Activated CD4-positive, CD25-positive, alpha-beta regulatory T cell (primary cell): Measurements from ENCODE around the gene GEMIN7.
A peak's percentile ranks its signal among the peaks of the same experiment; 100 is the strongest.

Source experiments
- DNase-seq, 4 experiments: peaks; one replicate each; lab custom pipeline; 2025; lab: John Stamatoyannopoulos, UW

GEMIN7 gene

GRCh38 chr19:45090034-45090433 is 11.0 kb downstream of the GEMIN7 start:
- DNase-seq, result no peak

- DNase-seq, result no peak
These were observed 11.5 kb downstream of the GEMIN7 start for GRCh38 chr19:45090606-45091005.

GRCh38 chr19:45091031-45091923 is 12.2 kb downstream of the GEMIN7 start:
- peak; percentile 83 to 96 (median 86) for DNase-seq

GRCh38 chr19:45092747-45093678 is 14.0 kb downstream of the GEMIN7 start, which contains the start of gene PPP1R37:
PPP1R37 (plus strand) TSS chr19:45093179; CDS start chr19:45093326, 147 bp downstream.
- peak; percentile 75 to 85 (median 82) for DNase-seq

GRCh38 chr19:45094137-45094536 is 15.1 kb downstream of the GEMIN7 start:
- no peak for DNase-seq

- no peak for DNase-seq
These were observed 15.6 kb downstream of the GEMIN7 start for GRCh38 chr19:45094707-45095106.

GRCh38 chr19:45095496-45096413 is 16.7 kb downstream of the GEMIN7 start:
- no peak for DNase-seq

- no peak for DNase-seq
These were observed 17.6 kb downstream of the GEMIN7 start for GRCh38 chr19:45096700-45097099.

- no peak for DNase-seq
These were observed 18.4 kb downstream of the GEMIN7 start for GRCh38 chr19:45097450-45097775.

- no peak for DNase-seq
These were observed 18.9 kb downstream of the GEMIN7 start for GRCh38 chr19:45097776-45098520.

GRCh38 chr19:45098521-45099466 is 19.7 kb downstream of the GEMIN7 start:
- DNase-seq, result no peak

GRCh38 chr19:45099467-45100191 is 20.6 kb downstream of the GEMIN7 start:
- no peak for DNase-seq

GRCh38 chr19:45100201-45100600 is 21.1 kb downstream of the GEMIN7 start:
- DNase-seq, result no peak

GRCh38 chr19:45100846-45101252 is 21.8 kb downstream of the GEMIN7 start:
- DNase-seq, result no peak

GRCh38 chr19:45101806-45102205 is 22.7 kb downstream of the GEMIN7 start:
- DNase-seq, result no peak

GRCh38 chr19:45102481-45102880 is 23.4 kb downstream of the GEMIN7 start:
- no peak for DNase-seq

GRCh38 chr19:45103156-45103507 is 24.1 kb downstream of the GEMIN7 start:
- peak in 1 of 4 experiments; percentile 42 for DNase-seq

- no peak for DNase-seq
These were observed 24.7 kb downstream of the GEMIN7 start for GRCh38 chr19:45103508-45104319.
